Cardiac fibroblast (primary cell): ENCODE results near the gene ELAVL2.

Experiments
- DNase-seq, 2 donors: peaks; one replicate each; pipeline versions ENCODE4 v3.0.0 to v3.0.0-alpha.2; 2010; ENCODE audit warnings: low read depth in 2 of 2
- H3K4me3 ChIP-seq, 2 donors: replicated peaks in 1 of 2; 1 replicate in 1 of 2; 2 replicates in 1 of 2; pipeline ENCODE4 v1.5.1; 2011; ENCODE audit warnings: low read depth in 2 of 2, low read length in 2 of 2, mild to moderate bottlenecking in 2 of 2, moderate library complexity in 1 of 2
- TF ChIP-seq, protein P1 (sequence below): IDR thresholded peaks from one replicate; pipeline ENCODE4 v1.5.1; 2011; ENCODE audit warnings: low read depth, mild to moderate bottlenecking, low read length, inconsistent platforms

The ELAVL2 gene

DNA sequence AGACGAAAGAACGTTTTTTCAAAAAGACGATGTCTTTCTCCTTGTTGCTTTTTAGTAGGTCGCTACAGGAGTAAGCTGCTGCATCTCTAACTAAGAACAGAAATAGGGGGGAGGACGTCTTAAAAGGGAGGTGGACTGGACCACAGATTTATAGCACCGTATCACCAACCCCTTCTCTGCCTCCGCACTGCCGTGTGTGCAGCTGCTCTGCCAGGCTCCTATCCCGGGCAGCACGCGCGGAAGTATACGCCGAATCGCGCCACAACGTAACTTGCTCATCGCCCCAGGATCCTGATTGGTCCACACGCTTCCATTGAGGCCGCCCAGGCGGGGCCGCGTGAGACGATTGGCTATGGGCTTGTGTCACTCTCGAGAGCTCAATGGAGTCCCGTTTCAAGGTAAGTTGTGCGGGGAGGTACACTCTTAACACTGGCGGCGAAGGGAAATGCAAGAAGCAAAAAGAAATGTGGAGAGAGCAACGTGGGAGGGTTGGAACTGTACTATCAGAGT is at the start of gene ELAVL2:
Gene ELAVL2, minus strand, starts transcription at position 121 of the 510 bp plus-strand sequence. CDS start 64,006 bp downstream, outside the sequence.
- peak within 1 kb of the TSS; percentile 24 to 38 for H3K4me3 ChIP-seq
- peak; percentile 83 to 87 for DNase-seq
- TF ChIP-seq, protein P1, sequence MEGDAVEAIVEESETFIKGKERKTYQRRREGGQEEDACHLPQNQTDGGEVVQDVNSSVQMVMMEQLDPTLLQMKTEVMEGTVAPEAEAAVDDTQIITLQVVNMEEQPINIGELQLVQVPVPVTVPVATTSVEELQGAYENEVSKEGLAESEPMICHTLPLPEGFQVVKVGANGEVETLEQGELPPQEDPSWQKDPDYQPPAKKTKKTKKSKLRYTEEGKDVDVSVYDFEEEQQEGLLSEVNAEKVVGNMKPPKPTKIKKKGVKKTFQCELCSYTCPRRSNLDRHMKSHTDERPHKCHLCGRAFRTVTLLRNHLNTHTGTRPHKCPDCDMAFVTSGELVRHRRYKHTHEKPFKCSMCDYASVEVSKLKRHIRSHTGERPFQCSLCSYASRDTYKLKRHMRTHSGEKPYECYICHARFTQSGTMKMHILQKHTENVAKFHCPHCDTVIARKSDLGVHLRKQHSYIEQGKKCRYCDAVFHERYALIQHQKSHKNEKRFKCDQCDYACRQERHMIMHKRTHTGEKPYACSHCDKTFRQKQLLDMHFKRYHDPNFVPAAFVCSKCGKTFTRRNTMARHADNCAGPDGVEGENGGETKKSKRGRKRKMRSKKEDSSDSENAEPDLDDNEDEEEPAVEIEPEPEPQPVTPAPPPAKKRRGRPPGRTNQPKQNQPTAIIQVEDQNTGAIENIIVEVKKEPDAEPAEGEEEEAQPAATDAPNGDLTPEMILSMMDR = no peak

DNA sequence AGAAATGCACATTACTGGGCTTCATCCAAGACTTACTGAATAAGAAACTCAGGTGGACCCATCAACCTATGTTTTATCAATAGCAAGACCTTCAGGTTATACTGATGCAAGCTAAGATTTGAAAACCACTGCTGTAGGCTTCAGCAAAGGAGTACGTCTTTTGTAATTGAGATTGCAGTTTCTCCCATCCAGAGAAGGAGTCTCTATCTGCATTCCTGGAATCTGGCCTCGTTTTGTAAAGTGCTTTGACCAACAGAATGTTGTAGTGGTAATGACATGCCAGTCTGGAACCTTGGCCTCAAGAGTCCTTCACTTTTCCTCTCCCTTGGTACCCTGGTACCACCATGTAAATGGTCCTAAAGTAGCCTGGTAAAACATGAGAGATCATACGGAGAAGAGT is 32.2 kb upstream of the ELAVL2 start:
- DNase-seq = no peak
- H3K4me3 ChIP-seq = no peak overlapping the region
- TF ChIP-seq, protein P1 = no peak

DNA sequence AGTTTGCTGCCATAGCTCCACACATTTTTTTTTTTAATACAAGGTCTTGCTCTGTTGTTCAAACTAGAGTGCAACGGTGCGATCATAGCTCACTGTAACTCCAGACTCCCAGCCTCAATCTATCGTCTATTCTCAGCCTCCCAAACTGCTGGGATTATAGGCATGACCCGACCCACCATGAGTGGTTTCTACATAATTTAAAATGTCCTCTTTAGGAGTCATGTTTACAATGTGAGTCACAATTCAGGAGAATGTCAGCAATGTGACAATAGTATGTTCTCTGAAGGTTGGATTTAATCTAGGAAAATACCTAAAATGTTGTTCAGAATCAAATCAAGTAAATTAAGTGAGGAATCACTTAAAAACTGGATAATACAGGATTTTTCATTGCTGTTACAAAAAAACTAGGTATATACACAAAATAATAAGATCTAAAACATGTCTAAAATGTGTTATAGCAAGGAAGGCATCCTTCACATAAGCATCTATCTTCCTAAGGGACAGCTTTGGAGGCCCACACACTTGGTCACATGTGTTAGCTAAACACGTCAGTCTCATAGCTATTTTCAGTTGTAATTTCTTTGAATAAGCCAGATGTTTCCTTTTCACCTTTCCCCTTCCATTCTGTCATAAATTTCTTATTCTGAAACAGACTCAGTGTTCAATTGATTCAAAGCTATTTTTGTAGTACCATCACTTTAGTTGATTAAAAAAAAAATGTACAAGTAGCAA is 30.0 kb upstream of the ELAVL2 start:
- TF ChIP-seq, protein P1 = no peak
- no peak for DNase-seq
- H3K4me3 ChIP-seq = no peak overlapping the region

DNA sequence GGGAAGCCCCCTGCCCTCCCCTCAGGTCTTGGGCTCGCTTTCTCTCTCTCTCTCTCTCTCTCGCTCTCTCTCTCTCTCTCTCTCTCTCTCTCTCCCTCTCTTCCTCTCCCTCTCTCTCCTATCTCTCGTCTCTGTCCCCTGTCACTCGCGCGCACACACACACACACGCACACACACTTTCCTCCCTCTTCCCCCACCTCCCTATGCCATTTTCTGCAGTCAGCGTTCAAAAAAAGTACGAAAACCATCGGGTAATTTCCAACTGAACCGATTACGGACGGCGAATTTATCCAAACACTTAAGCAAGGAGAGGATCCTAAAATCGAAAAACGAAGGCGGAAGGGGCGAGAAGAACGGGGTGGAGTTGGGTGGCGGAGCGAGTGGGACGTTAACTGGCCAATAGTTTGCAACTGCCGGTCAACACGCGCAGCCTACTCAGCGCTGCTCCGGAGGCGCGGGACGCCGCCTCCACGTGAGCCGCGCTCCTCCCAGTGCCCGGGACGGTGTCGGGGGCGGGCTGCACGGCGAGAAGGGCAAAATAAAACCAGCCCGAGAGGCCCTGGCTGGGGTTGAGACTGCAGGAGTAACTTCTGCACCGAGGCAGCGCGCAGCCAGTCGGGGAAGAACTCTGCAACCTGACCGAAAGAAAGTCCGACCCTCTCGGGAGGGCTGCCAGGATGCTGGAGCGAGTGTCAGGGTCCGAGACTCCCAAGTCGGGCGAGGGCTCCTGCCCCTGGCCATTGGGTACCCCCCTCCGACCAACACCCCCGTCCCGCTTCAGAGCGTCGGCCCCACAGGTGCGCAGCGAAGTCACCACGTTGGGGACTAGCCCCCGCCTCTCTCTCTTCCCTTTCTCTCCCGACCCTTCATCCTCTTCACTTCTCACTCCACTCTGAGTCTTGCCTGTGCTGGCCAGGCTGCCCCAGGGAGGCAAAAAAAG is 24.9 kb upstream of the ELAVL2 start:
- H3K4me3 ChIP-seq = peak overlapping the region in 1 of 2 donors; percentile 10
- DNase-seq = no peak
- TF ChIP-seq, protein P1 = no peak

DNA sequence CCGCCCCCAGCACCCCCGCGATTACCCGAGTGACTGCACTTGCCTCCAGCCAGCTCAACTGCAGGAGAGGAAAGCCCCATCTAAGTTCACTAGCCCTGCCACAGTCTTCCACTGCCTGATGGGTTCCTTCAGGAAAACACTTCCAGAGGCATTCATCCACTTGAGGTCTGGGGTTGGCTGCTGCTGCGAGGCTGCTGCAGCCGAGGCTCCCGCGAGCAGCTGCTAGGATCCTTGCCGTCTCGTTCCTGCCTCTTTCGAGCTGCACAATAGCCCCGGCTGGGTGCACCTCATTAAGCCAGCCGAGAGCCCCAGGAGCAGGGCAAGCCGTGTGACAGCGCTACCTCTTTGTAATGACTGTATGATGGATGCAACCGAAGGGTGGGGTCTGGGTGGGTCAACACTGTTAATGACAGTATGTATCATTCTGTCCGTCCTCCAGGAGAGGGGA is 24.2 kb upstream of the ELAVL2 start:
- H3K4me3 ChIP-seq = no peak overlapping the region
- TF ChIP-seq, protein P1 = no peak
- DNase-seq = no peak

DNA sequence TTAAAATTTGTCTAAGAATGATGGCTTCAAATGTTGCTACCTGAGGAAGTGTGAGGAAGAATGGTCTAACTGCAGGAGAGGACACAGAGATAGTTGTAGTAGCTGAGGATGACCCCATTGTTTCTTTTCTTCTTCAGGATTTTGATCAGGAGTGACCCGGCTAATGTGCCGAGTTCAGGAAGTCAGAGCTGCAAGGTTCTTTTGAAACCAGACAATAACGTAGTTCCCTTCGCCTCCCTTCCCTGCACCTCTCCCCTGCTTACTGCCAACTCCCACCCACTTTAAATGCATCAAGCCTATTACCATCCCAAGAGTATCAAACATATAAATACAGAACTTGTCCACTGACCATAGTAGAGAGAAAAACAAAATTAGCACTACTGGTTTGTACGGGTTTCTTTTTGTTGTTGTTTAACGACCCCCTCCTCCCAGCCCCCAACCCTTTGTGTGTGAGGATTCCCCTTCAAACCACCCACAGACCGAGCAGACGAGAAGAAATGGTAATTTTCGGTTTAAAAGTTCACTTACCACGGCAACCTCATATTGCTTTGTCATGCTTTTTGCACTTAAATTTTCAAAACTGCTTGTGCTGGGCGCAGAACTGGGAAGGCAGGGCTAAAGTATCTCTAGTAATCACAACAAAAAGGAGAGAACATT is 23.5 kb upstream of the ELAVL2 start:
- no peak overlapping the region for H3K4me3 ChIP-seq
- TF ChIP-seq, protein P1 = no peak
- DNase-seq = no peak
